ENCODE results near the gene ITPRID2.

ITPRID2 gene

GRCh38 chr2:181918188-181918587 lies 26.7 kb downstream of the ITPRID2 start:
- no peak for TF ChIP-seq CTCF (conservative IDR thresholded peaks at IDR 0.05)
- H3K27ac ChIP-seq = no peak overlapping the region

- H3K27ac ChIP-seq = no peak overlapping the region
These were observed 31.6 kb downstream of the ITPRID2 start for GRCh38 chr2:181923121-181923520.

GRCh38 chr2:181924336-181924735 lies 32.8 kb downstream of the ITPRID2 start:
- TF ChIP-seq CTCF (conservative IDR thresholded peaks at IDR 0.05) = no peak
- no peak overlapping the region for H3K27ac ChIP-seq

More at GRCh38 chr2:181923121-181923520, 31.6 kb downstream of the ITPRID2 start:
- no peak for TF ChIP-seq CTCF (conservative IDR thresholded peaks at IDR 0.05)

GRCh38 chr2:181934694-181935093 lies 43.2 kb downstream of the ITPRID2 start:
- H3K27ac ChIP-seq = no peak overlapping the region
- no peak for TF ChIP-seq CTCF (conservative IDR thresholded peaks at IDR 0.05)

- H3K27ac ChIP-seq = no peak overlapping the region
- no peak for TF ChIP-seq CTCF (conservative IDR thresholded peaks at IDR 0.05)
These were observed 45.9 kb downstream of the ITPRID2 start for GRCh38 chr2:181937473-181937872.

- no peak for TF ChIP-seq CTCF (conservative IDR thresholded peaks at IDR 0.05)
- no peak overlapping the region for H3K27ac ChIP-seq
These were observed 52.0 kb downstream of the ITPRID2 start for GRCh38 chr2:181943411-181944124.

GRCh38 chr2:181944164-181944913 lies 52.8 kb downstream of the ITPRID2 start:
- no peak for TF ChIP-seq CTCF (conservative IDR thresholded peaks at IDR 0.05)
- no peak overlapping the region for H3K27ac ChIP-seq
